Osteocyte (in vitro differentiated cells): ENCODE measurements around the gene MAP7. TPM values are rescaled to one million over a fixed set of nuclear protein-coding genes. Genes with fewer than 3 reads are reported as not detected.
A peak's percentile ranks its signal among the peaks of the same experiment; 100 is the strongest.

Source experiments
- DNase-seq: peaks from one replicate; pipeline ENCODE4 v3.0.0; 2021; ENCODE audit warnings: mixed read lengths; ENCODE audit not compliant: unreplicated experiment; ENCODE audit errors: extremely low spot score
- H3K27ac Mint-ChIP-seq: one replicate; pipeline ENCODE4 v1.8.0; 2021; ENCODE audit warnings: mild to moderate bottlenecking, mixed read lengths; ENCODE audit not compliant: unreplicated experiment
- H3K27me3 Mint-ChIP-seq: one replicate; pipeline ENCODE4 v1.8.0; 2021; ENCODE audit warnings: mixed read lengths; ENCODE audit not compliant: unreplicated experiment
- H3K36me3 Mint-ChIP-seq: one replicate; pipeline ENCODE4 v1.8.0; 2021; ENCODE audit warnings: mixed read lengths; ENCODE audit not compliant: unreplicated experiment
- H3K4me1 Mint-ChIP-seq: one replicate; pipeline ENCODE4 v1.8.0; 2021; ENCODE audit warnings: mixed read lengths; ENCODE audit not compliant: unreplicated experiment
- H3K4me3 Mint-ChIP-seq: one replicate; pipeline ENCODE4 v1.8.0; 2021; ENCODE audit warnings: mild to moderate bottlenecking, moderate library complexity, mixed read lengths; ENCODE audit not compliant: unreplicated experiment
- H3K9me3 Mint-ChIP-seq: one replicate; pipeline ENCODE4 v1.8.0; 2021; ENCODE audit warnings: mixed read lengths; ENCODE audit not compliant: unreplicated experiment
- CTCF ChIP-seq: fragments of 200-600 bp; sonication (generic); IDR thresholded peaks from 2 replicates; pipeline ENCODE4 v1.5.0; 2021; ENCODE audit warnings: antibody characterized with exemption, mild to moderate bottlenecking, moderate library complexity
- total RNA-seq: library from RNA; stranded (reverse); gene quantifications from 2 replicates; pipeline ENCODE4 v1.2.1, GENCODE V29; 2021

Gene MAP7
- total RNA-seq, 1 donor from 2014 or later, result 0.38 TPM

- Mint-ChIP-seq H3K4me3 (no peak overlapping the region), H3K36me3 (no peaks in the 10 kb centered on the region), H3K27ac (no peak overlapping the region), H3K4me1 (peaks cover 10% of the 10 kb centered on the region), H3K27me3 (peaks cover 75% of the 10 kb centered on the region), H3K9me3 (no peaks in the 10 kb centered on the region)
- TF ChIP-seq CTCF, result no peak
- DNase-seq, result no peak
Observed at GRCh38 chr6:136547871-136548270, 2.4 kb downstream of the MAP7 start.

GRCh38 chr6:136547336-136547735 lies 2.9 kb downstream of the MAP7 start:
- H3K9me3 Mint-ChIP-seq, result no peaks in the 10 kb centered on the region
- no peaks in the 10 kb centered on the region for H3K36me3 Mint-ChIP-seq
- peaks cover 75% of the 10 kb centered on the region for H3K27me3 Mint-ChIP-seq
- peak; percentile 56 for TF ChIP-seq CTCF
- H3K27ac Mint-ChIP-seq, result no peak overlapping the region
- peaks cover 10% of the 10 kb centered on the region for H3K4me1 Mint-ChIP-seq
- no peak overlapping the region for H3K4me3 Mint-ChIP-seq
- no peak for DNase-seq

GRCh38 chr6:136546331-136546730 lies 3.9 kb downstream of the MAP7 start:
- Mint-ChIP-seq H3K36me3 (no peaks in the 10 kb centered on the region), H3K27me3 (peaks cover 75% of the 10 kb centered on the region), H3K27ac (no peak overlapping the region), H3K4me3 (no peak overlapping the region), H3K4me1 (peaks cover 10% of the 10 kb centered on the region), H3K9me3 (no peaks in the 10 kb centered on the region)
- TF ChIP-seq CTCF, result no peak
- no peak for DNase-seq

GRCh38 chr6:136544326-136544725 lies 5.9 kb downstream of the MAP7 start:
- Mint-ChIP-seq H3K4me3 (no peak overlapping the region), H3K9me3 (no peaks in the 10 kb centered on the region), H3K27me3 (peaks cover 73% of the 10 kb centered on the region), H3K4me1 (peaks cover 10% of the 10 kb centered on the region), H3K36me3 (no peaks in the 10 kb centered on the region), H3K27ac (no peak overlapping the region)
- DNase-seq, result no peak
- TF ChIP-seq CTCF, result no peak

- DNase-seq, result no peak
- no peak for TF ChIP-seq CTCF
- Mint-ChIP-seq H3K27ac (no peak overlapping the region), H3K27me3 (peaks cover 50% of the 10 kb centered on the region), H3K36me3 (no peaks in the 10 kb centered on the region), H3K9me3 (no peaks in the 10 kb centered on the region), H3K4me3 (no peak overlapping the region), H3K4me1 (peaks cover 7% of the 10 kb centered on the region)
Observed at GRCh38 chr6:136541395-136541794, 8.8 kb downstream of the MAP7 start.
